ENCODE data around the gene ABCA13.
"Not testable (repeated sequence)": the region's sequence is repeated elsewhere in the genome, so short reads cannot be mapped to it uniquely, and the experiment has no call there.

Gene ABCA13

GRCh38 chr7:48177271-48177670 is 6.0 kb downstream of the ABCA13 start:
- DNase-seq: no peak

DNA sequence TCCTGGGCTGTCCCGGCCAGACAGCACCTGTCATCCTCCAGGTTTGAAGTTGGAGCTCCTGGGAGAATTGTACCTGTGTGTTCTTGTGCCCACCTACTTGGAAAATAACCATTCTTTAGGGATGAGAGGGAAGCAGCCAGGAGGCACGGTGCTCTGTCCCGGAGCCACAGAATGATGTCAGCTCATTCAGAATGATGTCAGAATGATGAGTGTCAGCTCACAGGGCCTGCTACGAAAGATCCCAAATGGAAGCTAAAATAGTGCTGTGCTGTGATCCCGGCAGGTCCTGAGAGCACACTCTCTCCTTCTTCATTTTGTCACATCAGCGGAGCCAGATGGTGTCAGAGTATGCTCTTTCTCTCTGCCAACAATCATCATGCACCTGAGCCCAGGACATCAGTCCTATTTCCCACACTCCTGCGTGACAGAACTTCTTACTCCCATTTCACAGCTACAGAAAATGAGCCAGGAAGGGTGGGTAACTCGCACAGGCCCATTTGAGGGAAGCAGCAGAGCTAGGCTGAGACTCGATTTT is 8.3 kb downstream of the ABCA13 start:
- no peak for DNase-seq

GRCh38 chr7:48180981-48181380 is 9.7 kb downstream of the ABCA13 start:
- no peak for DNase-seq

DNA sequence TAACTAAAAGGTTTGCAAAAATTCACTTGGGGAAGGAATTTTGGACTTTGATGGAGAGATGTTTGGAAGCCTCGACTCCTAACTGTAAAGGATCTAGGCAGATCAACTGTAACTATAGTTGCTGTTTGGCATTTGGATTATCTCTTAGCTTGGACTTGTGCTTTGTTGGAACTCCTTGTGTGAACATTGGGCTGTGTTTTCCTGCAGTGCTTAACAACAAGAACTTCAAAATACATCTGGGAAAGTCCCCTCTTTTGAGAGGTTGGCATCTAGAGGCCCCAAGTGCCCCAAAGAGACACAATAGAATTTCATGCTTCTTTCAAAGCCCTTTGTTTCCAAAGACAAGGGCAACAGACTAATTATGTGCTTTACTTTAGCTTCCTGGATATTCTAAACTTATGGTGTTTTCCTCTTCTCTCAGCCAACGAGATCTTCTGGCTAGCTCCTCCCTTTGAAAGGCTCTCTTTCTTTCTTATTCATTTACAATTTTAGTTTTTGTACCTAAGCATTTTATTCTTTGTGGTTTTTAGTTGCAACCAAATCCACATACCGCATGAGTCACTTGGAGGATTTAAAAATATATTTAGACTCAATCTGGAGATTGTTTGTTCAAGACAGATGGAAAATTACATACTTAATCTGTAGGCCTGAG is 11.6 kb downstream of the ABCA13 start:
- DNase-seq: no peak

- DNase-seq: no peak
Measured at GRCh38 chr7:48183370-48183743, 12.1 kb downstream of the ABCA13 start.

GRCh38 chr7:48183965-48184364 is 12.7 kb downstream of the ABCA13 start:
- no peak for DNase-seq

DNA sequence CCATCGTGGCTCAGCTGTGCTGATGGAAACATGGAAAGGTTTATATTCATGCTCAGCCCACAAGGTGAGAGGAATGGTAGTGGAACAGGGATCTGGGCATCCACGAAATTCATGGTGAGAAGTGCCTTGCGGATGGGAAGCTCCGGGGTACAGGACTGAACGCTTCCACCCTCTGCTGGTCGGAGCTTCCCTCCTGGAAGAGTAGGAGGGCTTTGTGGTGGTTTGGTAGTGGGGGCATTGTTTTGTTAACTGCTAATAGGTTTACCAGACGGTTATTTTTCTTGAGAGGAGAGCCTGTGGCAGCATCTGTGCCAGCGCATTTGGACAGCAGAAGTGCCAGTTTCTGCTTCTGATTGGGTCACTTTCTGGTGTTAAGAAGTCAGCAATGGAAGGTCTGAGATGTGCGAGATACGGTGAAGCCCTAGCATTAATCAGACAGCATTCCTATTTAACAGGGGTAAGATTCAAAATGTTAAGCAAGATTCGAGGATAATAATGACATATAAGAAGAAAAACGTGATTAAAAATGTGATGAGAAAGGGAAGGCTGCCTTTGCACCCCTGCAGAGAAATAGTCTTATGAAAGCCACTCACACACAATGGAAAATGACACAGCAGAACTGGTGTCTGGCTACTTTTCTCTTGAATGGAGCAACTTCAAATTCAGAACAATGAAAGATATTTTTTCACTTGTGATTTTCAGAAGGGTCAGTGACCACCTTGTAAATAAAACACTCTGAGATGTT is 17.7 kb downstream of the ABCA13 start:
- no peak for DNase-seq

DNA sequence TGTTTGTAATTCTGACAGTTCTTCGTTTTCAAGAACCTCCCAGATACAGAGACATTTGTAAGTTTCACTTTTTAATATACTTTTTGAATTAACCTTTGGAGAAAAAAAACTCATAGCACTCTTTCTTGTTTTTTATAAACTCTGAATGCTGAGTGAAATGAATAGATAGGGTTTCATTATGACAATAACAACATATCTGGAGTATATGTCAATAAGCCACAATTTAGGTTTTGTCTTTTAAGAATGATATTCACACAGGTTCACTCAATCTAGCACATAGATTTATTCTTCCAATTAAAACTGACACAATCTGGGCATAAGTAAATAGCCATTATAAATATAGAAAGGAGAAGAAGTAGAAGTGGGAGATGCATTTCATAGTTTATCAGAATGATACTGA is 21.7 kb downstream of the ABCA13 start:
- DNase-seq: no peak

GRCh38 chr7:48193421-48193820 is 22.2 kb downstream of the ABCA13 start:
- no peak for DNase-seq

- not testable (repeated sequence) for DNase-seq
Measured at GRCh38 chr7:48200946-48201589, 29.8 kb downstream of the ABCA13 start.

DNA sequence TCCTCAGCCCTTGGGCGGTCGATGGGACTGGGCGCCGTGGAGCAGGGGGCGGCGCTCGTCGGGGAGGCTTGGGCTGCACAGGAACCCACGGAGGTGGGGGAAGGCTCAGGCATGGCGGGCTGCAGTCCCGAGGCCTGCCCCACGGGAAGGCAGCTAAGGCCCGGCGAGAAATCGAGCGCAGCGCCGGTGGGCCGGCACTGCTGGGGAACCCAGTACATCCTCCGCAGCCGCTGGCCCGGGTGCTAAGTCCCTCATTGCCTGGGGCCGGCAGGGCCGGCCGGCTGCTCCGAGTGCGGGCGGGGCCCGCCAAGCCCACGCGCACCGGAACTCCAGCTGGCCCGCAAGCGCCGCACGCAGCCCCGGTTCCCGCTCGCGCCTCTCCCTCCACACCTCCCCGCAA is 31.7 kb downstream of the ABCA13 start:
- not testable (repeated sequence) for DNase-seq

GRCh38 chr7:48207155-48207675 is 36.0 kb downstream of the ABCA13 start:
- no peak for DNase-seq

GRCh38 chr7:48209004-48209600 is 37.8 kb downstream of the ABCA13 start:
- no peak for DNase-seq

- DNase-seq: no peak
Measured at GRCh38 chr7:48213226-48213625, 42.0 kb downstream of the ABCA13 start.

- DNase-seq: no peak
Measured at GRCh38 chr7:48217266-48217665, 46.0 kb downstream of the ABCA13 start.

DNA sequence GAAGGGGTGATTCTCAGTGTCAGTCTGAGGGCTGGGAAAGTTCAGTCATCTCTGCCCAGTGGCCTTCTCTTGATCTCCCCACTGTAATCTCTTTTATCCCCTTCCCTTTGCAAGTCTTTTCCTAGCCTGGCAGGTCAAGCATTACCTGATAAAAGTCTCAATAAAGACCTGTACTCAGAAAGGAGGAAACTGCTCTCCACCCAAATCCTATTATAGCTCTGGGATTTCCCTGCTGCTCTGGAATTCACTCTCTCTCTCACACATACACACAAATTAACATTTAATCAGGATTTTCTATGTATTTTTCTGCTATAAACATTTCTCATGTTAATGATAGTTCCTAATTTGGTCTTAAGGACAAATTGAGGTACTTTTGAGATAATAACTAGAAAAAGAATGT is 46.5 kb downstream of the ABCA13 start:
- DNase-seq: no peak

GRCh38 chr7:48224042-48224441 is 52.8 kb downstream of the ABCA13 start:
- DNase-seq: no peak

- no peak for DNase-seq
Measured at GRCh38 chr7:48225101-48225500, 53.8 kb downstream of the ABCA13 start.

GRCh38 chr7:48237354-48237753 is 66.1 kb downstream of the ABCA13 start:
- no peak for DNase-seq

- DNase-seq: no peak
Measured at GRCh38 chr7:48242846-48243245, 71.6 kb downstream of the ABCA13 start.

- no peak for DNase-seq
Measured at GRCh38 chr7:48244864-48245271, 73.6 kb downstream of the ABCA13 start.

GRCh38 chr7:48245751-48246472 is 74.7 kb downstream of the ABCA13 start:
- DNase-seq: no peak

- no peak for DNase-seq
Measured at GRCh38 chr7:48249166-48249565, 77.9 kb downstream of the ABCA13 start.

Data from stimulated activated naive CD4-positive, alpha-beta T cell (primary cell).